Parathyroid adenoma (tissue), 2 donors: Measurements from ENCODE around the gene KLHL26.
"Not testable (repeated sequence)": the region's sequence is repeated elsewhere in the genome, so short reads cannot be mapped to it uniquely, and the experiment has no call there.

Experiments
- H2AFZ ChIP-seq: fragments of 300-600 bp; sonication (generic); one replicate; pipeline ENCODE4 v1.7.0; 2017; ENCODE audit warnings: antibody characterized with exemption, mild to moderate bottlenecking
- H3K27ac ChIP-seq: fragments of 300-600 bp; sonication (generic); one replicate; pipeline ENCODE4 v1.7.0; 2017
- H3K27me3 ChIP-seq: fragments of 300-600 bp; sonication (generic); one replicate; pipeline ENCODE4 v1.7.0; 2017; ENCODE audit warnings: low read length; ENCODE audit not compliant: control insufficient read depth, insufficient read depth
- H3K36me3 ChIP-seq: fragments of 300-600 bp; sonication (generic); one replicate; pipeline ENCODE4 v1.7.0; 2017; ENCODE audit warnings: low read length; ENCODE audit not compliant: control insufficient read depth, insufficient read depth
- H3K4me1 ChIP-seq: fragments of 300-600 bp; sonication (generic); one replicate; pipeline ENCODE4 v1.7.0; 2017; ENCODE audit warnings: control low read depth
- H3K4me2 ChIP-seq: fragments of 300-600 bp; sonication (generic); one replicate; pipeline ENCODE4 v1.7.0; 2017; ENCODE audit warnings: low read length
- H3K4me3 ChIP-seq: fragments of 300-600 bp; sonication (generic); one replicate; pipeline ENCODE4 v1.7.0; 2017; ENCODE audit warnings: low read depth, low read length
- H3K79me2 ChIP-seq: fragments of 300-600 bp; sonication (generic); one replicate; pipeline ENCODE4 v1.7.0; 2017; ENCODE audit warnings: control low read depth
- H3K9ac ChIP-seq: fragments of 300-600 bp; sonication (generic); one replicate; pipeline ENCODE4 v1.7.0; 2017; ENCODE audit warnings: mild to moderate bottlenecking
- H3K9me3 ChIP-seq: fragments of 300-600 bp; sonication (generic); one replicate; pipeline ENCODE4 v1.7.0; 2017; ENCODE audit warnings: low read length; ENCODE audit not compliant: control insufficient read depth
- CTCF ChIP-seq: fragments of 300-600 bp; sonication (generic); IDR thresholded peaks from one replicate; pipeline ENCODE4 v1.7.0; 2017; ENCODE audit warnings: antibody characterized with exemption, mild to moderate bottlenecking
- donor health status: primary hyperparathyroidism.

The KLHL26 gene

DNA sequence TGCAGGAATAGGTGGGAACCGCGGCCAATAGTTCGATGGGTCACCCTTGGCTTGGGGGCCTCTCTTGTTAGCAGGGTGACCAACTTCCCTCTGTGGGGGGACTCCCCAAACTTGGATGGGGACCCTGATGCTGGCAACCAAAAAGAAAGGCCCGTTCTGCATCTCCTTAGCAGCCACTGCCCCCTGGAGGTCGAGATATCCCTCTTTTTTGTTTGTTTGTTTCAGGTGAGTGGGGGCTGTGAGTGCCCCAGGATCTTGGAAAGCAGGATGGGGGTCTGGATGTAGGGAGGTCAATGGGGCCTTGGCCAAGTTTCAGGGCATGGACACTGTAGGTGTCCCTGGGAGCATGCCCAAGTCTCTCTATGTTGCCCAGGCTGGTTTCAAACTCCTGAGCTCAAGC lies 39.0 kb downstream of the KLHL26 start:
- H3K36me3 ChIP-seq: no peaks in the 10 kb centered on the region
- H3K27me3 ChIP-seq: no peaks in the 10 kb centered on the region

DNA sequence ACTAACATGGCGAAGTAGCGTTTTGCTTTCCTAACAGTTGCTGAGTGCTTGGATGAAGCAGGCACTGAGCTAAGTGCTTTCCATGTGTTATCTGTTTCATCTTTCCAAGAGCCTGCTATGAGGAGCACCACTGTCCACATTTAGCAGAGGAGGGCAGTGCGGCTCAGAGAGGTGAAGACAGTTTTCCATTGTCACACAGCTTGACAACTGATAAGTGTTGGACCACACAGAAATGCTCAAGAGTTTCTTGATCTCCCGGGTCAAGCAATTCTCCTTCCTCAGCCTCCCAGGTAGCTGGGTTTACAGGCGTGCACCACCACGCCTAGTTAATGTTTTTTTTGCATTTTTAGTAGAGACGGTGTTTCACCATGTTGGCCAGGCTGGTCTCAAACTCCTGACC lies 39.9 kb downstream of the KLHL26 start:
- no peak overlapping the region for H3K9ac ChIP-seq
- H2AFZ ChIP-seq: no peak overlapping the region
- H3K27ac ChIP-seq: peak overlapping the region; percentile 75
- H3K9me3 ChIP-seq: no peaks in the 10 kb centered on the region
- H3K36me3 ChIP-seq: no peaks in the 10 kb centered on the region
- no peaks in the 10 kb centered on the region for H3K79me2 ChIP-seq
- TF ChIP-seq CTCF: no peak
- peak overlapping the region; percentile 11 for H3K4me2 ChIP-seq
- H3K27me3 ChIP-seq: no peaks in the 10 kb centered on the region
- no peak overlapping the region for H3K4me3 ChIP-seq
- peaks cover 28% of the 10 kb centered on the region for H3K4me1 ChIP-seq

More for the DNA sequence above, 39.0 kb downstream of the KLHL26 start:
- H3K9me3 ChIP-seq: no peaks in the 10 kb centered on the region
- peak; percentile 41 for TF ChIP-seq CTCF
- no peak overlapping the region for H3K9ac ChIP-seq
- H2AFZ ChIP-seq: no peak overlapping the region
- peaks cover 28% of the 10 kb centered on the region for H3K4me1 ChIP-seq
- no peaks in the 10 kb centered on the region for H3K79me2 ChIP-seq
- no peak overlapping the region for H3K27ac ChIP-seq
- no peak overlapping the region for H3K4me2 ChIP-seq
- H3K4me3 ChIP-seq: no peak overlapping the region

GRCh38 chr19:18677156-18677555 lies 40.3 kb downstream of the KLHL26 start:
- Histone ChIP-seq H3K4me2 (peak overlapping the region; percentile 11), H3K4me3 (no peak overlapping the region), H3K27me3 (no peaks in the 10 kb centered on the region), H3K27ac (peak overlapping the region; percentile 75), H3K9ac (no peak overlapping the region), H3K9me3 (no peaks in the 10 kb centered on the region), H3K4me1 (peaks cover 28% of the 10 kb centered on the region), H2AFZ (peak overlapping the region; percentile 63), H3K79me2 (no peaks in the 10 kb centered on the region), H3K36me3 (no peaks in the 10 kb centered on the region)
- TF ChIP-seq CTCF: no peak

GRCh38 chr19:18680148-18680547 lies 43.3 kb downstream of the KLHL26 start:
- not testable (repeated sequence) for H3K9me3 ChIP-seq, H3K9ac ChIP-seq, H2AFZ ChIP-seq, H3K4me3 ChIP-seq, H3K27ac ChIP-seq, H3K27me3 ChIP-seq, H3K4me2 ChIP-seq, H3K36me3 ChIP-seq
- peaks cover 35% of the 10 kb centered on the region for H3K4me1 ChIP-seq
- peaks cover 12% of the 10 kb centered on the region for H3K79me2 ChIP-seq

GRCh38 chr19:18682807-18683108 lies 45.9 kb downstream of the KLHL26 start:
- H3K27me3 ChIP-seq: no peaks in the 10 kb centered on the region
- H3K36me3 ChIP-seq: no peaks in the 10 kb centered on the region
- H3K4me2 ChIP-seq: peak overlapping the region; percentile 78
- no peak for TF ChIP-seq CTCF
- H3K9me3 ChIP-seq: no peaks in the 10 kb centered on the region
- peak overlapping the region; percentile 54 for H3K4me3 ChIP-seq
- no peak overlapping the region for H3K9ac ChIP-seq
- peak overlapping the region; percentile 76 for H2AFZ ChIP-seq
- H3K79me2 ChIP-seq: peaks cover 37% of the 10 kb centered on the region
- H3K4me1 ChIP-seq: peaks cover 30% of the 10 kb centered on the region
- peak overlapping the region; percentile 71 for H3K27ac ChIP-seq
